ENCODE data around the gene PHLPP2.

DNA sequence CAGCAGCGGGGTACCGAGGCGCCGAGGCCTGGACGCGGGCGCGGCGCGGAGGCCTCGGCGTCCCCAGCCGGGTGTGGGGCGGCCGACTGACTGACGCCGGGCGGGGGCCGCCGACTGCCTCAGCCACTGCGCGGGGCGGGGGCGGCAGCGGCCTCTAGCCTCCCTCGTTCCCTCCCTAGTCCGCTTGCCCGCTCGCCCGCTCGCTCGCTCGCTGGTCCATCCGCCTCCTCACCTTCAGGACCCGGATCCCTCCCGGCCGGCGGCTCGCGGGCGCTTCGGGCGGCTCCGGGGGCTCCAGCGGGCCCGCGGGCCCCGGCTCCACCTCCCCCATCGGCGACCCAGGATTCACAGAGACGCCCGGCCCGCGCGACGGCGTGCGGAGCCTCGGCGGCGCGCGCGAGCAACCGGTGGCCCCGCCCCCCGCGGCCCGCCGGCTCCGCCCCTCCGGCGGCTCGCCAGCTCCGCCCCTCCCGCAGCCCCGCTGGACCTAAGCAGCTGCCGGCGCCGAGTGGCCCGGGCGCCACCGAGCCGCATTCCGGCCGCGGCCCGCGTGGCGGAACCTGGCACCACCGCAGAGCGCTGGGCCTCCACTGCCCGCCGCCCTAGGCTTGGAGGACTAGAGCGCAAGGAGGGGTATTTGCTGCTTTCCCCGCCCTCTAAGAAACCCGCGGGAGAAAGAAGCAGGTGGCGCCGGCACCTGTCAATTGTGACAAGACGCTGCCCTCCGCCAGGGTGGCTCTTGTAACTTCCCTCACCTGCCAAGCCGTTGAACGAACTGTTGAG lies 773 bp downstream of the PHLPP2 start:
- TF ChIP-seq, protein P1, sequence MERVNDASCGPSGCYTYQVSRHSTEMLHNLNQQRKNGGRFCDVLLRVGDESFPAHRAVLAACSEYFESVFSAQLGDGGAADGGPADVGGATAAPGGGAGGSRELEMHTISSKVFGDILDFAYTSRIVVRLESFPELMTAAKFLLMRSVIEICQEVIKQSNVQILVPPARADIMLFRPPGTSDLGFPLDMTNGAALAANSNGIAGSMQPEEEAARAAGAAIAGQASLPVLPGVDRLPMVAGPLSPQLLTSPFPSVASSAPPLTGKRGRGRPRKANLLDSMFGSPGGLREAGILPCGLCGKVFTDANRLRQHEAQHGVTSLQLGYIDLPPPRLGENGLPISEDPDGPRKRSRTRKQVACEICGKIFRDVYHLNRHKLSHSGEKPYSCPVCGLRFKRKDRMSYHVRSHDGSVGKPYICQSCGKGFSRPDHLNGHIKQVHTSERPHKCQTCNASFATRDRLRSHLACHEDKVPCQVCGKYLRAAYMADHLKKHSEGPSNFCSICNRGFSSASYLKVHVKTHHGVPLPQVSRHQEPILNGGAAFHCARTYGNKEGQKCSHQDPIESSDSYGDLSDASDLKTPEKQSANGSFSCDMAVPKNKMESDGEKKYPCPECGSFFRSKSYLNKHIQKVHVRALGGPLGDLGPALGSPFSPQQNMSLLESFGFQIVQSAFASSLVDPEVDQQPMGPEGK (CRISPR knock-in tag; IDR thresholded peaks at IDR 0.05; ENCODE audit: borderline replicate concordance): no peak
- TF ChIP-seq ZNF565 (CRISPR knock-in tag; conservative IDR thresholded peaks at IDR 0.05; ENCODE audit: low read depth): no peak
- TF ChIP-seq ZFP30 (CRISPR knock-in tag; IDR thresholded peaks at IDR 0.05): no peak
- TF ChIP-seq, protein P2, sequence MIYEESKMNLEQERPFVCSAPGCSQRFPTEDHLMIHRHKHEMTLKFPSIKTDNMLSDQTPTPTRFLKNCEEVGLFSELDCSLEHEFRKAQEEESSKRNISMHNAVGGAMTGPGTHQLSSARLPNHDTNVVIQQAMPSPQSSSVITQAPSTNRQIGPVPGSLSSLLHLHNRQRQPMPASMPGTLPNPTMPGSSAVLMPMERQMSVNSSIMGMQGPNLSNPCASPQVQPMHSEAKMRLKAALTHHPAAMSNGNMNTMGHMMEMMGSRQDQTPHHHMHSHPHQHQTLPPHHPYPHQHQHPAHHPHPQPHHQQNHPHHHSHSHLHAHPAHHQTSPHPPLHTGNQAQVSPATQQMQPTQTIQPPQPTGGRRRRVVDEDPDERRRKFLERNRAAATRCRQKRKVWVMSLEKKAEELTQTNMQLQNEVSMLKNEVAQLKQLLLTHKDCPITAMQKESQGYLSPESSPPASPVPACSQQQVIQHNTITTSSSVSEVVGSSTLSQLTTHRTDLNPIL (CRISPR knock-in tag; IDR thresholded peaks at IDR 0.05; ENCODE audit: low read depth): no peak
- no peak for TF ChIP-seq RARB (CRISPR knock-in tag; IDR thresholded peaks at IDR 0.05)
- TF ChIP-seq ZNF70 (CRISPR knock-in tag; IDR thresholded peaks at IDR 0.05): peak; percentile 98
- no peak for TF ChIP-seq ARNTL (CRISPR knock-in tag; IDR thresholded peaks at IDR 0.05; ENCODE audit: borderline replicate concordance, low read depth)
- TF ChIP-seq TOX (CRISPR knock-in tag; IDR thresholded peaks at IDR 0.05; ENCODE audit: borderline replicate concordance): no peak
- no peak for TF ChIP-seq BACH2 (CRISPR knock-in tag; IDR thresholded peaks at IDR 0.05; ENCODE audit: borderline replicate concordance)
- no peak for TF ChIP-seq OSR1 (CRISPR knock-in tag; IDR thresholded peaks at IDR 0.05)
- peak; percentile 65; the same call in 1 of the 2 replicates for TF ChIP-seq SNAI2 (CRISPR knock-in tag; IDR thresholded peaks at IDR 0.05)
- no peak for TF ChIP-seq PPARA (CRISPR knock-in tag; IDR thresholded peaks at IDR 0.05; ENCODE audit: borderline replicate concordance)
- TF ChIP-seq, protein P3, sequence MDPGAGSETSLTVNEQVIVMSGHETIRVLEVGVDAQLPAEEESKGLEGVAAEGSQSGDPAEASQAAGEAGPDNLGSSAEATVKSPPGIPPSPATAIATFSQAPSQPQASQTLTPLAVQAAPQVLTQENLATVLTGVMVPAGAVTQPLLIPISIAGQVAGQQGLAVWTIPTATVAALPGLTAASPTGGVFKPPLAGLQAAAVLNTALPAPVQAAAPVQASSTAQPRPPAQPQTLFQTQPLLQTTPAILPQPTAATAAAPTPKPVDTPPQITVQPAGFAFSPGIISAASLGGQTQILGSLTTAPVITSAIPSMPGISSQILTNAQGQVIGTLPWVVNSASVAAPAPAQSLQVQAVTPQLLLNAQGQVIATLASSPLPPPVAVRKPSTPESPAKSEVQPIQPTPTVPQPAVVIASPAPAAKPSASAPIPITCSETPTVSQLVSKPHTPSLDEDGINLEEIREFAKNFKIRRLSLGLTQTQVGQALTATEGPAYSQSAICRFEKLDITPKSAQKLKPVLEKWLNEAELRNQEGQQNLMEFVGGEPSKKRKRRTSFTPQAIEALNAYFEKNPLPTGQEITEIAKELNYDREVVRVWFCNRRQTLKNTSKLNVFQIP (CRISPR knock-in tag; IDR thresholded peaks at IDR 0.05; ENCODE audit: borderline replicate concordance, low read depth): no peak
